ENCODE results near the gene MINDY1.

- TF ChIP-seq CTCF (IDR thresholded peaks at IDR 0.05; ENCODE audit: poor library complexity, severe bottlenecking) (no peak), EP300 (conservative IDR thresholded peaks at IDR 0.05; ENCODE audit: poor library complexity, severe bottlenecking) (no peak), REST (IDR thresholded peaks at IDR 0.05; ENCODE audit: borderline replicate concordance) (no peak), RAD21 (conservative IDR thresholded peaks at IDR 0.05) (no peak), EZH2 (IDR thresholded peaks at IDR 0.05; ENCODE audit: borderline replicate concordance, insufficient read depth, low read length, poor library complexity, severe bottlenecking) (no peak), MXI1 (conservative IDR thresholded peaks at IDR 0.05; ENCODE audit: poor library complexity, severe bottlenecking) (no peak)
These were observed 21.4 kb downstream of the MINDY1 start for GRCh38 chr1:150985179-150985825.
